B cell (primary cell): ENCODE data around the gene DDHD1. TPM values are rescaled to one million over a fixed set of nuclear protein-coding genes. Genes with fewer than 3 reads are reported as not detected.

Source experiments
- ATAC-seq: fragments of 200-7000 bp; cut with Tn5 transposase; one replicate; pipeline ENCODE4 v1.10.0; 2021; ENCODE audit warnings: low read depth, mild to moderate bottlenecking, moderate number of reproducible peaks, moderate library complexity
- CTCF ChIA-PET: fragments of 350-600 bp; sonication (Branson Sonifier 250); formaldehyde crosslinking; loops from one replicate; lab custom pipeline; 2021; ENCODE audit warnings: antibody characterized with exemption, inconsistent platforms; lab: Charles Lee
- POLR2A ChIA-PET: fragments of 350-600 bp; sonication (Branson Sonifier 250); formaldehyde crosslinking; loops from one replicate; lab custom pipeline; 2021; ENCODE audit warnings: antibody characterized with exemption; lab: Charles Lee
- DNase-seq: peaks from one replicate; pipeline ENCODE4 v3.0.0; 2013
- H2AFZ ChIP-seq: 2 replicates; pipeline ENCODE4 v1.6.1; 2012; ENCODE audit warnings: mild to moderate bottlenecking, low read depth, low read length; ENCODE audit not compliant: insufficient read depth, poor library complexity, severe bottlenecking
- H3K27ac ChIP-seq, 2 donors: 1 replicate in 1 of 2; 2 replicates in 1 of 2; pipeline ENCODE4 v1.5.1; 2012 to 2013; ENCODE audit warnings: low read length in 2 of 2, mild to moderate bottlenecking in 2 of 2, moderate library complexity in 1 of 2
- H3K27me3 ChIP-seq, 4 experiments: fragments of 200-600 bp in 1 of 4; sonication (generic) in 1 of 4; replicated peaks in 1 of 4; 1 replicate in 2 of 4; 2 replicates in 2 of 4; pipeline versions ENCODE4 v1.6.1 to v1.7.0; 2013 to 2016; ENCODE audit warnings: low read length in 3 of 4, mild to moderate bottlenecking in 2 of 4, mixed read lengths in 1 of 4, moderate library complexity in 1 of 4; ENCODE audit not compliant: insufficient read depth in 4 of 4, control insufficient read depth in 3 of 4; ENCODE audit errors: control extremely low read depth in 1 of 4
- H3K36me3 ChIP-seq, 2 experiments: replicated peaks in 1 of 2; 1 replicate in 1 of 2; 2 replicates in 1 of 2; pipeline versions ENCODE4 v1.6.1 to v1.7.1; 2013; ENCODE audit warnings: low read length in 1 of 2; ENCODE audit not compliant: insufficient read depth in 2 of 2, control insufficient read depth in 1 of 2; ENCODE audit errors: control extremely low read depth in 1 of 2, extremely low read depth in 1 of 2
- H3K4me1 ChIP-seq, 2 donors: fragments of 200-600 bp in 1 of 2; sonication (generic) in 1 of 2; 1 replicate in 1 of 2; 2 replicates in 1 of 2; pipeline versions ENCODE4 v1.5.1 to v1.6.1; 2013 to 2017; ENCODE audit warnings: low read length in 2 of 2; ENCODE audit not compliant: control insufficient read depth in 2 of 2, insufficient read depth in 2 of 2
- H3K4me2 ChIP-seq: replicated peaks from 2 replicates; pipeline ENCODE3; 2012; ENCODE audit warnings: mild to moderate bottlenecking, low read depth, low read length; ENCODE audit not compliant: poor library complexity, severe bottlenecking
- H3K4me3 ChIP-seq, 5 experiments: fragments of 200-600 bp in 1 of 5; sonication (generic) in 1 of 5; 1 replicate in 3 of 5; 2 replicates in 2 of 5; pipeline versions ENCODE4 v1.5.1 to v1.7.0; 2011 to 2016; ENCODE audit warnings: low read length in 4 of 5, mild to moderate bottlenecking in 4 of 5, low read depth in 2 of 5, control low read depth in 1 of 5, moderate library complexity in 1 of 5; ENCODE audit not compliant: insufficient read depth in 1 of 5; ENCODE audit errors: control extremely low read depth in 1 of 5, extremely low read depth in 1 of 5
- H3K79me2 ChIP-seq: fragments of 200-600 bp; sonication (generic); one replicate; pipeline ENCODE4 v1.6.0; 2016; ENCODE audit warnings: low read length; ENCODE audit not compliant: control insufficient read depth, insufficient read depth
- H3K9ac ChIP-seq: fragments of 200-600 bp; sonication (generic); 2 replicates; pipeline ENCODE4 v1.6.1; 2017; ENCODE audit warnings: mild to moderate bottlenecking, low read length, moderate library complexity
- H3K9me3 ChIP-seq, 3 donors: one replicate each; pipeline versions ENCODE4 v1.6.1 to v1.7.1; 2013; ENCODE audit warnings: low read length in 2 of 3; ENCODE audit not compliant: control insufficient read depth in 2 of 3, insufficient read depth in 1 of 3; ENCODE audit errors: control extremely low read depth in 1 of 3
- H4K20me1 ChIP-seq: 2 replicates; pipeline ENCODE4 v1.6.0; 2012; ENCODE audit warnings: mild to moderate bottlenecking, low read length; ENCODE audit not compliant: insufficient read depth, control insufficient read depth, poor library complexity, severe bottlenecking
- H3K27ac Mint-ChIP-seq: one replicate; pipeline ENCODE4 v1.8.0; 2021; ENCODE audit warnings: mixed read lengths
- H3K27me3 Mint-ChIP-seq: one replicate; pipeline ENCODE4 v1.8.0; 2021; ENCODE audit warnings: mixed read lengths
- H3K4me1 Mint-ChIP-seq: one replicate; pipeline ENCODE4 v1.8.0; 2021; ENCODE audit warnings: mixed read lengths
- H3K4me3 Mint-ChIP-seq: one replicate; pipeline ENCODE4 v1.8.0; 2021; ENCODE audit warnings: mixed read lengths
- H3K9me3 Mint-ChIP-seq: one replicate; pipeline ENCODE4 v1.8.0; 2022; ENCODE audit warnings: mixed read lengths; ENCODE audit not compliant: insufficient read depth
- EZH2 ChIP-seq: IDR thresholded peaks from 2 replicates; pipeline ENCODE4 v1.6.1; 2012; ENCODE audit warnings: borderline replicate concordance, low read depth, mild to moderate bottlenecking, moderate library complexity, low read length; ENCODE audit not compliant: insufficient read depth, poor library complexity, severe bottlenecking
- WGBS: methylation state at CpG from one replicate; pipeline ENCODE4 v1.1.5; 2013; ENCODE audit warnings: missing lambda C conversion rate; ENCODE audit not compliant: insufficient coverage; 5-methylcytosine and 5-hydroxymethylcytosine counted together
- intact Hi-C: fragments of 100-400 bp; cut with micrococcal nuclease; formaldehyde crosslinking; loops from one replicate; pipeline ENCODE4 v1.10.0; 2022
- polyA plus RNA-seq: library from polyadenylated mRNA; depleted of rRNA; stranded (reverse); fragments of >200 nt; gene quantifications from 2 replicates; pipeline ENCODE4 v1.2.3, GENCODE V29; 2012
- total RNA-seq, 2 donors: library from RNA; stranded (reverse); fragments of 120-200 nt in 1 of 2; gene quantifications; 1 replicate in 1 of 2; 2 replicates in 1 of 2; pipeline versions ENCODE4 v1.2.3 to v1.2.4, GENCODE V29; 2013 to 2022
- TF ChIP-seq, protein P1 (sequence below): fragments of 200-600 bp; IDR thresholded peaks from one replicate; pipeline ENCODE4 v1.8.0; 2022; ENCODE audit warnings: antibody characterized with exemption, mild to moderate bottlenecking

The DDHD1 gene
- total and polyA plus RNA-seq, 2 donors (not counting 1 experiment from before 2014, with no cell fraction given) = 7.1 to 75.4 TPM

DNA sequence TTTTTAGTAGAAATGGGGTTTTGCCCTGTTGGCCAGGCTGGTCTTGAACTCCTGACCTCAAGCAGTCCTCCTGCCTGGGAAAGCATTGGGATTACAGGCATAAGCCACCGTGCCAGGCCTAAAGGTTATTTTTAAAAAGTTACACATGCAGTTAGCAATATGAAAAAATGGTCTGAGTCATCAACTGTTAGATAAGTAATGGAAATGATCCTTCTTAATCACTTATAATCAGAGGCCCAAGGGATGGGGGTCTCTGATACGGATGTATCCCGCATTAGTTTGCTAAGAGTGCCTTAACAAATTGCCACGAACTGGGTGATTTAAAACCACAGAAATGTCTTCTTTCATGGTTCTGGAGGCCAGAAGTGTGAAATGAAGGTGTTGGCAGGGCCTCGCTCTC is 148.1 kb downstream of the DDHD1 start:
- TF ChIP-seq, protein P1, sequence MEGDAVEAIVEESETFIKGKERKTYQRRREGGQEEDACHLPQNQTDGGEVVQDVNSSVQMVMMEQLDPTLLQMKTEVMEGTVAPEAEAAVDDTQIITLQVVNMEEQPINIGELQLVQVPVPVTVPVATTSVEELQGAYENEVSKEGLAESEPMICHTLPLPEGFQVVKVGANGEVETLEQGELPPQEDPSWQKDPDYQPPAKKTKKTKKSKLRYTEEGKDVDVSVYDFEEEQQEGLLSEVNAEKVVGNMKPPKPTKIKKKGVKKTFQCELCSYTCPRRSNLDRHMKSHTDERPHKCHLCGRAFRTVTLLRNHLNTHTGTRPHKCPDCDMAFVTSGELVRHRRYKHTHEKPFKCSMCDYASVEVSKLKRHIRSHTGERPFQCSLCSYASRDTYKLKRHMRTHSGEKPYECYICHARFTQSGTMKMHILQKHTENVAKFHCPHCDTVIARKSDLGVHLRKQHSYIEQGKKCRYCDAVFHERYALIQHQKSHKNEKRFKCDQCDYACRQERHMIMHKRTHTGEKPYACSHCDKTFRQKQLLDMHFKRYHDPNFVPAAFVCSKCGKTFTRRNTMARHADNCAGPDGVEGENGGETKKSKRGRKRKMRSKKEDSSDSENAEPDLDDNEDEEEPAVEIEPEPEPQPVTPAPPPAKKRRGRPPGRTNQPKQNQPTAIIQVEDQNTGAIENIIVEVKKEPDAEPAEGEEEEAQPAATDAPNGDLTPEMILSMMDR = no peak
- TF ChIP-seq EZH2 = no peak
- H3K9me3 Mint-ChIP-seq = no peaks in the 10 kb centered on the region
- ATAC-seq = no peak

DNA sequence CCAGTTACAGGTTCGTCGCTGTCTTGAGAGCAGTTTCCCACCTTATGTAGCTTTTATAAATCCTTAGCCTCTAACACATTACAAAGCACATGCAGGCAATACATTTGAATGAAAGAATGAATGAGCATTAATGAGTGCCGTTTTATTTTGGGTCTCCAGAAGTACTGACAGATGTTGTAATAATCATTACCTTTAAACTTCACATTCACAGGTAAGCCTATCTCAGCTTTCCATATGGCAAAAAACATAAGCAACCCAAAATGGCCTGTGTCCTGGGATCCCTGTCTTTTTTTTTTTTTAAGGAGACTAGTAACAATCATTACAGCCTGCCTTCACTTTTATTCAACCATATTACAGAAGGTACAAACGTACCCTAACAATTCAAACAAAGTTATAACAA is 149.3 kb downstream of the DDHD1 start:
- no peak for TF ChIP-seq EZH2
- TF ChIP-seq, protein P1 = no peak
- intact Hi-C loops = no loop called here
- Mint-ChIP-seq H3K9me3 (no peaks in the 10 kb centered on the region), H3K27ac (no peak overlapping the region), H3K27me3 (peaks cover under 1% of the 10 kb centered on the region), H3K4me1 (no peaks in the 10 kb centered on the region), H3K4me3 (no peak overlapping the region)
- no peaks in the 10 kb centered on the region for H3K27me3 ChIP-seq
- no peaks in the 10 kb centered on the region for H3K79me2 ChIP-seq
- ChIA-PET CTCF (no interaction called here), POLR2A (no interaction called here)
- no peaks in the 10 kb centered on the region for H3K4me1 ChIP-seq
- no peaks in the 10 kb centered on the region for H3K9me3 ChIP-seq
- DNase-seq (no peak), ATAC-seq (no peak)
- no peak overlapping the region for H3K27ac ChIP-seq
- no peaks in the 10 kb centered on the region for H3K36me3 ChIP-seq
- no peak overlapping the region for H3K4me3 ChIP-seq
- WGBS = no CpG with 5 or more reads among the region's 4 CpGs
- no peaks in the 10 kb centered on the region for H4K20me1 ChIP-seq
- H3K4me2 ChIP-seq = no peak overlapping the region
- no peak overlapping the region for H3K9ac ChIP-seq
- H2AFZ ChIP-seq = no peak overlapping the region

More for the DNA sequence above, 148.1 kb downstream of the DDHD1 start:
- Histone ChIP-seq H2AFZ (no peak overlapping the region), H3K27ac (no peak overlapping the region), H3K4me2 (no peak overlapping the region), H3K4me3 (no peak overlapping the region), H4K20me1 (no peaks in the 10 kb centered on the region), H3K27me3 (no peaks in the 10 kb centered on the region), H3K36me3 (no peaks in the 10 kb centered on the region), H3K9me3 (no peaks in the 10 kb centered on the region), H3K79me2 (no peaks in the 10 kb centered on the region), H3K9ac (no peak overlapping the region), H3K4me1 (no peaks in the 10 kb centered on the region)
- POLR2A ChIA-PET = no interaction called here
- 100% methylated on average over 2 of the region's 5 CpGs for WGBS
- no peak for DNase-seq
- Mint-ChIP-seq H3K27me3 (no peaks in the 10 kb centered on the region), H3K4me3 (no peak overlapping the region), H3K27ac (no peak overlapping the region), H3K4me1 (no peaks in the 10 kb centered on the region)
- intact Hi-C loops = no loop called here
- CTCF ChIA-PET = no interaction called here
